GM18507 (cell line): ENCODE data around the gene SAMD8.
"Not testable (repeated sequence)": the region's sequence is repeated elsewhere in the genome, so short reads cannot be mapped to it uniquely, and the experiment has no call there.

ENCODE experiments used
- DNase-seq: peaks from one replicate; pipeline ENCODE4 v3.0.0; 2011; ENCODE audit warnings: low read depth; ENCODE audit not compliant: insufficient read length; ENCODE audit errors: extremely low spot score
- FAIRE-seq: peaks from 2 replicates; lab custom pipeline; 2011; peaks lifted over from hg19 to GRCh38; lab: Jason Lieb, UNC

The SAMD8 gene

DNA sequence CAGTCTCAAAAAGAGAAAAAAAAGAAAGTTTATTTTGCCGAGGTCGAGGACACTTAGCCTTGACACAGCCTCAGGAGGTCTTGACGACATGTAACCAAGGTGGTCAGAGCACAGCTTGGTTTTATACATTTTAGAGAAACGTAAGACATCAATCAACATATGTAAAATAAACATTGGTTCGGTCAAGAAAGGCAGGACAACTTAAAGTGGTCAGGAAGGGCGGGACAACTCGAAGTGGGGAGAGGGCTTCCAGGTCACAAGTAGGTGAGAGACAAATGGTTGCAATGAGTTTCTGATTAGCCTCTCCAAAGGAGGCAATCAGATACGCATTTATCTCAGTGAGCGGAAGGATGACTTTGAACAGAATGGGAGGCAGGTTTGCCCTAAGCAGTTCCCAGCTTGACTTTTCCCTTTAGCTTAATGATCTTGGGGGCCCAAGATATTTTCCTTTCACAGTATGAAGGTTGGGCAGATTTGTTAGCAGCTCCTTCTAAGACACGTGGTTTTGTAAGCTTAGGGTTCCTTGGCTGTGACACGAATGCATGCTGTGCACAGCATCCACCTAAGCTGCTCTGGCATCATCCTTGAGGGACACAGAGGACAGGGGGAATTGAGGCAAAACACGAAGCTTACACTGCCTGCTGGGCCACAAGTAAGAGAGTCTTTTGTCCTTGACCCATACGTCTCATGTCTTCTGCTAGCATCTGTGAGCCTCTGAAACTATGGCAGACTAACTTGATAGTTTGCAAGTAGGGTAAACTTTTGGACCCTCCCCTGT, 95.8 kb downstream of the SAMD8 start:
- FAIRE-seq (no peak), DNase-seq (no peak)

DNA sequence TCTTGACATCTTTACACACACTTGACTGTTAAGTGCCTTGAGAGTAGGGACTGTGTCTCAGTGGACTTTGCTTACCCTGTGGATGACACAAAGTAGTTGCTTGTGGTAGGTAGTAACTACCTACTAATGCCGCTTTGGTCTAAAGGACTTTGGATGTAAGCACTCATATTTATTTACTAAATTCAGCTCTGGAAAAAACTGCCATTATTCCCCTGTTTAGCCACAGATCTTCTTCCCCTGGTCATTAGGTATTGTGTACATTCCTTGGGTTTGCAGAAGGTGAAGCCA, 96.3 kb downstream of the SAMD8 start:
- FAIRE-seq (no peak), DNase-seq (no peak)

DNA sequence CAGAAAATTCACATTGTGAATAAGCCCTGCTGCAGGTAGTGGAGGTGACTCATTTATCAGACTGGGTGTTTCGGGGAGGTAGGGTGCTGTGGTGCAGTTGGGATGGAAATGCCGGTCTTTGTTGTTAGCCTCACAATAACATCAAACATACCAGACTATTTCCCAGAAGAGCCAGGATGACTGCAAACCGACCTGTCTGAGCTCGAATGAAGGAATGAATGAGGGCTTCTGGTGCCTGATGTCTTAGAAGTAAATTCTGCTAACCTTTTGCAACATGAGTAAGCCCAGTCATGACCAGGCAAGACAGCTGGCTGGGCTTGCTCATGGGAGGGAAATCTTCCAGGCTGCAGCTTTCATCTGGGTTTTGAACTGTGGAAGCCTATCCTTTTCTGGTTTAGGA, 96.7 kb downstream of the SAMD8 start:
- FAIRE-seq (no peak), DNase-seq (no peak)

DNA sequence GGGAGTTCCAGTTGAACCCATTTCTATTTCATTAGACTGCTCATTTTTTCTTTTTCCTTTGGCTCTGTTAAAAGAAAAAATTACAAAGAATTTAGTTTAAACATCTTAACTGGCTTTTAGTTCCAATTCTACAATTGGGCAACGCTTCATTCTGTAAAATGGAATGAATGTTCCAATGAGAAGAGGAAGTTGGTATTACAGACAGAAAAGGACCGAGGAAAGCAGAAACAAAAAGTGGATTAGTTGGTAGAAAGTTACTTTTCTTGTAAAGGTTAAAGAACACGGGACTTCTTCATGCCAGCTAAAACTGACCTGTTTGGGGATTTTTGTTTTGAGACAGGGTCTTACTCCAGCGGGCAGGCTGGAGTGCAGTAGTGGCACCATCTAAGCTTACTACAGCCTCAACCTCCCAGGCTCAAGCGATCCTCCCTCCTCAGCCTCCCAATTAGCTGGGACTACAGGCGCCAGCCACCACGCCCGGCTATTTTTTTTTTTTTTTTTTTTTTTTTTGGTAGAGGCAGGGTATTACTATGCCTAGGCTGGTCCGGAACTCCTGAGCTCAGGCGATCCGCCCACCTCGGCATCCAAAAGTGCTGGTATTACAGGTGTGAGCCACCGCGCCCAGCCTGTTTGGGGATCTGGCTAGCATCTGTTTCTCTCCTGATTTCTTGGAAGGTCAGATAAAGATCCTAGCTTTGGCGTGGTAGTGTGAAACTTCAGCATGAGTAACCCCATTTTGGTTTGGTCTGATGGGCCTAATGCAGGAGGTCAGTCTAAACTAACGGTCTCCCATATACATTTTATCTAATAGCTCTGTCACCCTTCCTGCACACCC, 97.8 kb downstream of the SAMD8 start:
- DNase-seq (no peak), FAIRE-seq (no peak)

DNA sequence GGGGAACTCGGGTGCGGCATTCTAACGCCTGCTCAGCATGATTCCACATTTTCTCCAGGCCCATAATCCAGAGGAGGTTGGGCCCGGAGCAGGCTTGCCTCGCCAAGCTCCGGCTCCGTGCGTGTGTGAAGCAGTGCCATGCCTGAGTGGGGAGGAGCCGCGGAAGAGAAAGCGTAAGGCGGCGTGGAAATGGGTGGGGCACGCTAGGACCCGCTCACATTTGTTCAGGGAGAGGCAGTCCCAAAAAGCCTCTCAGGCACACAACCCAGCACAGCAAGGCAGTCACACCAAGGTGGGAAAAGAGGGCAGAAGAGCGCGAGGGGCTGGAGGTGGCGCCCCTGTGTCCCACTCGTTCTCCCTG, 98.4 kb downstream of the SAMD8 start:
- FAIRE-seq: no peak

DNA sequence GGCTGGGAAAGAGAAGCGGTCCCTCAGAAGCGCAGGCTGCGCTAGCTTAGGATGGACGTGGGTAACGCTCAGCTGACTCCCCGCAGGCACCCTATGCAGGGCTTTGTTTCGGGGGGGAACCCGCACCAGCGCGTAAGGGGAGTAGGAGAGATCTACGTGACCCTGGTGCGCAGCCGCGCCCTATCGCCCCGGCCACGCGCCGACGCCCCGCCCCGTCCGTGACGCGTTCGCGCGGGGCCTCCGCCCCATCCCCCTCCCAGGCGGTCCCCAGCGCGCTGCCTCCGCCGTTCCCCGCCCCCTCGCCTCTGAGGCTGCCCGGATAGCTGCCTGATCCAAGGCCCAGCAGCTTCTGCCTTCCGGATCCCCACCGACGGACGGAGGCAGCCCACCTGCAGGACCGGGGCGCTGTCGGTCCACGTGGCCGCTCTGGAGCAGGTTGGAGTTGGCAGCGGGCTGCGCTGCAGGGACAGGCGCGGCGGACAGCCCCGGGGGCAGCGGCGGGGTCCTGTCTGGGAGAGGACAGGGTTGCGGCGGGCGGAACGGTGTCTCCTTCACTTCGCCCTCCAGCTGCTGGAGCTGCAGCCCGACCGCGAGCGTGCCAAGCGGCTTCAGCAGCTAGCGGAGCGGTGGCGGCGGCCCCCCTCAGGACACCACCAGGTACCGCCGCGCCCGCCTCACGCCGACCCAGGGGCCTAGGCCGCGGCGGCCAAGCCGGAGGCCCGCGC, 99.0 kb downstream of the SAMD8 start, which contains the start of gene VDAC2:
Gene VDAC2 (plus strand): TSS at position 515 of the 725 bp plus-strand sequence. CDS start 363 bp downstream, outside the sequence.
- DNase-seq: peak; percentile 91
- FAIRE-seq: peak; percentile 96

More for the DNA sequence above, 98.4 kb downstream of the SAMD8 start:
- DNase-seq: peak; percentile 32

DNA sequence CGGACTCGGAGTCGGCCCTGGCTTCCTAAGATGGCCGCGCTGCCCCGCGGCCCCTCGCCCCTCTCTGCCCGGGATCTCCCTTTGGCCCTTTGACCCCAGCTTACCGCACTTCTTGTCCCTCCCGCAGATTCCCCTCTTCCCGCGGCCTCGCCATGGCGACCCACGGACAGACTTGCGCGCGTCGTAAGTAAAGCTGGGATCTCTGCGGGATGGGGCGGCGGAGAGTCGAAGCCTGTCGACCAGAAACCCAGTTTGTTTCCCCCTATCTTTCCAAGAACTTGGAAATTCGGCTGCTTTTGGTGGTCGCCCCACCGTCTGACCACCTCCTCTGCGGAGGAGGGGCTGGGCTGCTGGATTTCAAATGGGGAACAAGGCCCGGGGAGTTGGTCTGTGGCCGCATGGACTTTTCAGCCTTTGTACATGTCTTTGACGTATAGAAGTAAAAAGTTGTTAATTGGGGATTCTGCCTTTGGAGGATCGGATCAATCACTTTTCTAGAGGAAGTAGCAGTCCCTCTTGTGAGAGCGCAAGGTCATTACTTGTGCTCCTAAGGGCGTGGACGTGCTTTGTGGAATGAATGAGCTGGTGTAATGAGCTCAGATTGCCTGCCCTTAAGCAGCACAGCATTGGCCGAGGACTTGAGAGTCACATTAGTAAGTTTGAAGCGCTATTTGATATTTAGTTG, 99.7 kb downstream of the SAMD8 start:
- DNase-seq: no peak
- no peak for FAIRE-seq

DNA sequence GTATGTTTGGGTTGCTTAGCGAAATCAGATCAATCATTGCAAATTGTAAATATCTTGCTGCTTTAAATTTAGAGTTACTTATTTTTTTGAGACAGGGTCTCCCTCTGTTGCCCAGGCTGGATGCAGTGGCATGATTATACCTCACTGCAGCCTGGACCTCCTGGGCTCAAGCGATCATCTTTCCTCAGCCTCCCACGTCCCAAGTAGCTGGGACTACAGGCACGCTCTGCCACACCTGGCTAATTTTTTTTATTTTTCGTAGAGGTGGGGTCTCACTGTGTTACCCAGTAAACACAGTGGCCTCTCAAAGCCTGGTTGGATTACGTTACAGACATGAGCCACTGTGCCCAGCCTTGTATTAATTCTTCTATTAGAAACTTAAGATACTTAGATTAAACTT, 100.9 kb downstream of the SAMD8 start:
- DNase-seq (no peak), FAIRE-seq (no peak)

DNA sequence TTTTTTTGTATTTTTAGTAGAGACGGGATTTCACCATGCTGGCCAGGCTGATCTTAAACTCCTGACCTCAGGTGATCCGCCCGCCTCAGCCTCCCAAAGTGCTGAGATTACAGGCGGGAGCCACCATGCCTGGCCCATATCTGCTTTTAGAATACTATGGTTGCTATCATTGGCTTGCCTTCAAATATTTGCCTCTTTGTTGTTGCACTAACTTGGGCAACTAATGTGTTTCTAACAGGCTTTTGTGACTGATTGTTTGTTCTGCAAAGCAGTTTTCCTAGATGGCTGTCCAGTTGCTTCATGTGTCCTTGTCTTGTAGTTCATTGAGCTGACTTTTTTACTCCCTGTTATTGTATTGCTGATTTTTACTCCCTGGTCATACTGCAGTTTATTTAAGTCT, 108.8 kb downstream of the SAMD8 start:
- FAIRE-seq (no peak), DNase-seq (no peak)

DNA sequence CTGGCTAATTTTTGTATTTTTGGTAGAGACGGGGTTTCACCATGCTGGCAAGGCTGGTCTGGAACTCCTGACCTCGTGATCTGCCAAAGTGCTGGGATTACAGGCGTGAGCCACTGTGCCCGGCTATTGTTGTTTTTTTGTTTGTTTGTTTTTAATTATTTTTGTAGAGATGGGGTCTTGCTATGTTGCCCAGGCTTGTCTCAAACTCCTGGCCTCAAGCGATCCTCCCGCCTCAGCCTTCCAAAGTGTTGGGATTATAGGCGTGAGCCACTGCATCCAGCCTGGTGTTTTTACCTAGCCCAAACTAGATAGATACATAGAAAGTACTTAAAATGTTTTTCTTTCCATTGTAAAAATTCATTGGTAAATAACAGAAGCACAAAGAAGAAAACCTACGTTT, 110.0 kb downstream of the SAMD8 start:
- FAIRE-seq, DNase-seq: not testable (repeated sequence)

DNA sequence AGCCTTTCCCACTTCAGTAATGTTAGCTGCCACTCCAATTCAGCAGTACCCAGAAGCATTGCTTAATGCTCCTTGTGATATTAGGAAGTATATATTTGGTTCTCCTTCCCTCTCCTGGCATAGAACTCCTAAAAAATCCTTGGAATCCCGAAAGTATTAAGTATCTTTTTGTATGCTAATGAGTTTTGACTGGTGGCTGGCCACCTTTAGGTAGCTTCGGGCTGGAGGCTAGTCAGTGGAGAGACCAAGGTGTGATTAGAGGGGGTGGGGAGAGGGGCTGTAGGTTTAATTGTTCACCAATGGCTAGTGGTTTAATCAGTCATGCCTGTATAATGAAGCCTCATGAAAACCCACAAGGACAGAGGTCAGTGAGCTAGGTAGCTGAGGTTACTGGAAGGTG, 112.1 kb downstream of the SAMD8 start:
- DNase-seq: no peak

DNA sequence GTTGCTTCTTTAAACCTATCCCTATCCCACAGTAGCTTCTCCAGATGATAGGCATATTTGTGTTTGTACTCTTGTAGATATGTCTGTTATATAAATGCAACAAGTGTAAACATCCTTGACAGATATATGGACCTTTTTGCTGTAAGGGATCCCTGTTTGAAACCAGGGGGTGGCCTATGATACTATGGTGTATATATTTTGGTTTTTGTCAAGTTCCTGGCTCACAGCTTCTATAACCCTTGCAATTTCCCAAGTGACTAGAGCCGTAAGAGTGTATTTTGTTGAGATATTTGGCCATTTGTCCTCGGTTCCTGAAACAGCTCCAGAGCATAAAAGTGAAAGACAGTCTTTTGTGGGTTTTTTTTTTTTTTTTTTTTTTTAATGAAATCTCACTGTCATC, 114.6 kb downstream of the SAMD8 start:
- FAIRE-seq: no peak
- DNase-seq: no peak

More for the DNA sequence above, 112.1 kb downstream of the SAMD8 start:
- FAIRE-seq: no peak

DNA sequence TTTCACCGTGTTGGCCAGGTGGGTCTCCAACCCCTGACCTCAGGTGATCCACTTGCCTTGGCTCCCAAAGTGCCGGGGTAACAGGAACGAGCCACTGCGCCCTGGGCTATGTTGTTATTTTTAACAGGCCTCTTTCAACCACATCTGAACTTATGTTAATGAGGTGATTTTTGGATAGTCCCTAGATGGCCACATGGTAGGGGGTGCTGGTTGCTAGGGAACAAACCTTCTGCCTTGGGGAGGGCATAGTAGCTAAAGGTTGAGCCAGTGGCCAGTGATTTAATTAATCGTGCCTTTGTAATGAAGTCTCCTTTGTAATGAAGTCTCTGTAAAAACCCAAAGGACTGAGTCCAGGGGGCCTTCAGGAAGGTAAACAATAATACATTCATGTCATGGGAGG, 115.2 kb downstream of the SAMD8 start:
- FAIRE-seq (no peak), DNase-seq (no peak)

DNA sequence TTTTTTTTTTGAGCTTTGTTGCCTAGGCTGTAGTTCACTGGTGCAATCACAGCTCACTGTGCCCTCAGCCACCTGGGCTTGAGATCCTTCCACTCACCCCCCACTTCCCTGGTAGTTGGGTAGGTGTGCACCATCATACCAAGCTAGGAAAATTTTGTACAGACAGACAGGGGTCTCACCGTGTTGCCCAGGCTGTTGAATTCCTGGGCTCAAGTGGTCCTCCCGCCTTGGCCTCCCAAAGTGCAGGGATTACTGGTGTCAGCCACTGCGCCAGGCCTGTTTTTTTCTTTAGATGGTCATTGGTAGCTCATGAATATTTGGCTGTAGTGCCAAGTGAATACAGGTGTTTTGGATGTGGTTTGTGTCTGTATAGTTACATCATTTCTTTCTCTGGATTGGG, 116.8 kb downstream of the SAMD8 start:
- no peak for DNase-seq
- no peak for FAIRE-seq

DNA sequence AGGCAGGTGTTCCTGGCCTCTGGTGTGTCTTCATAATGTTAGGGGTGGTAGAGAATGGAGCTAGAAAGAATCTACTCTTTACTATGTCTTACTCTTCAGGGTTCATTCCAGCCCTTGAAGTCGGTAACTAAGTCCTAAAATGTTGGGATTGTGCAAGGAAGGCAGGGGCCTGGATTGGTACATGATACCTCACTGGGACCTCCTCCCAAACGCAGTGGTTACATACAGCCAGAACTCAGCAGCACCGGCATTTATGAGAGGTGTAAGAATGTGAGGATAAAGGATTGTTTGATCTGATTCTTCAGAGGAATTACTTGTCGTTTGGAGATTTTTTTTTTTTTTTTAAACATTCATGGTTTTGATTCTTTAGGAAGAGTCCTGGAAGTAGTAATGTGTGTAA, 117.4 kb downstream of the SAMD8 start:
- FAIRE-seq: no peak

DNA sequence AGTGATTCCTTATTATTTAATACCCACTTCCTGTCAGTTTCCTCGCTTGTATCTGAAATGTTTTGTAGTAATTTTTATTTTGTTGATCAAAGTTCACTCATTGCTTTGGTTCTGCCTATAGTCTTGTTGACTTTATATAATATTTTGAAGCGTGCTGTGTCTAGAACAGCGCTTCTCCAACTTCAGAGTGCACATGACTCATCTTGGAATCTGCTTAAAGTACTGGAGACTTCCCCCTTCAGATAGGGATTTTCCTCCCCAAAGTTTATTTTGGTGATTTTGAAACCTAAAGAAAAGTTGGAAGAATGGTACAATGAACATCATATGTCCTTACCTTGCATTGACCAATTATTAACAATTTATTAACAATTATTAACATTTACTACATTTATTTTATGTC, 118.5 kb downstream of the SAMD8 start:
- FAIRE-seq (no peak), DNase-seq (no peak)

More for the DNA sequence above, 117.4 kb downstream of the SAMD8 start:
- DNase-seq: no peak

DNA sequence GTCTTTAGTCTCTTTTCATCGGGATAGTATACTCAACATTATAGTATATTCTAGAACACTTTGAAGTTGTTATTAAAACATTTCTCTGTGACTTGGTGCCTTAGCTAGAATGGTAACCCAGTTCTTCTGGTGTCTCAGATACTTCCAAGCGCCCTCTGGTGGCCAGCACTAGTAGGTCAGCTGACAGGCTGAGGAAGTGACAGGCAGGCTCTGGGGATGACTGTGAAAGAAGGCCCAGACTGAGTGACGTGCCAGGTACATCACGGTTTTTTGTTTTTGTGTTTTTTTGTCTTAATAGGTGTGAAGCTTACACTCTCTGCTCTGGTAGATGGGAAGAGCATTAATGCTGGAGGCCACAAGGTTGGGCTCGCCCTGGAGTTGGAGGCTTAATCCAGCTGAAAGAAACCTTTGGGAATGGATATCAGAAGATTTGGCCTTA, 119.2 kb downstream of the SAMD8 start:
- no peak for DNase-seq

More for the DNA sequence above, 119.2 kb downstream of the SAMD8 start:
- peak; percentile 90 for FAIRE-seq
